Spleen (tissue), 11 donors: Measurements from ENCODE around the gene EPN2. TPM values are rescaled to one million over a fixed set of nuclear protein-coding genes. Genes with fewer than 3 reads are reported as not detected.

ENCODE experiments used
- DNase-seq: peaks from one replicate; pipeline ENCODE4 v3.0.0-alpha.2; 2020
- H3K27ac ChIP-seq, 8 donors: fragments of 200-600 bp; sonication (generic) in 7 of 8; 1 replicate in 4 of 8; 2 replicates in 4 of 8; pipeline versions ENCODE4 v1.5.0 to v1.8.0; 2016 to 2021; ENCODE audit warnings: inconsistent platforms in 4 of 8, mild to moderate bottlenecking in 4 of 8, moderate library complexity in 1 of 8
- H3K27me3 ChIP-seq, 7 donors: fragments of 200-600 bp; sonication (generic) in 6 of 7; replicated peaks in 1 of 7; 1 replicate in 4 of 7; 2 replicates in 3 of 7; pipeline versions ENCODE4 v1.5.0 to v1.8.0; 2016 to 2021; ENCODE audit warnings: inconsistent platforms in 3 of 7, mild to moderate bottlenecking in 1 of 7
- H3K36me3 ChIP-seq, 6 donors: fragments of 200-600 bp; sonication (generic) in 5 of 6; 1 replicate in 4 of 6; 2 replicates in 2 of 6; pipeline versions ENCODE4 v1.5.0 to v1.8.0; 2016 to 2021; ENCODE audit warnings: inconsistent platforms in 2 of 6
- H3K4me1 ChIP-seq, 6 donors: fragments of 200-600 bp; sonication (generic) in 5 of 6; 1 replicate in 3 of 6; 2 replicates in 3 of 6; pipeline versions ENCODE4 v1.5.0 to v1.8.0; 2016 to 2021; ENCODE audit warnings: inconsistent platforms in 3 of 6
- H3K4me3 ChIP-seq, 8 donors: fragments of 200-600 bp; sonication (generic) in 7 of 8; 1 replicate in 4 of 8; 2 replicates in 4 of 8; pipeline versions ENCODE4 v1.5.0 to v1.8.0; 2016 to 2021; ENCODE audit warnings: inconsistent platforms in 4 of 8, mild to moderate bottlenecking in 4 of 8, moderate library complexity in 2 of 8
- H3K9me3 ChIP-seq, 8 donors: fragments of 200-600 bp; sonication (generic) in 7 of 8; 1 replicate in 4 of 8; 2 replicates in 4 of 8; pipeline versions ENCODE4 v1.5.0 to v1.8.0; 2016 to 2021; ENCODE audit warnings: inconsistent platforms in 4 of 8
- CTCF ChIP-seq, 11 experiments: fragments of 200-600 bp in 7 of 11; fragments of 450-650 bp in 4 of 11; sonication (generic) in 4 of 11; IDR thresholded peaks in 8 of 11; conservative IDR thresholded peaks in 3 of 11; 1 replicate in 7 of 11; 2 replicates in 4 of 11; pipeline versions ENCODE4 v1.4.0 to v1.8.0; 2016 to 2021; ENCODE audit warnings: antibody characterized with exemption in 11 of 11, inconsistent platforms in 4 of 11, mild to moderate bottlenecking in 1 of 11
- POLR2A ChIP-seq, 3 donors: fragments of 450-650 bp; IDR thresholded peaks; one replicate each; pipeline ENCODE4 v1.5.1; 2017; ENCODE audit warnings: antibody characterized with exemption in 3 of 3, mild to moderate bottlenecking in 1 of 3
- POLR2AphosphoS5 ChIP-seq, 3 donors: sonication (generic); formaldehyde crosslinking; IDR thresholded peaks; one replicate each; pipeline ENCODE4 v1.5.1; 2017; ENCODE audit warnings: antibody characterized with exemption in 3 of 3
- WGBS, 5 donors: extraction: QIAGEN DNeasy Blood & Tissue Kit in 3 of 5; methylation state at CpG; one replicate each; pipeline versions ENCODE4 v1.1.5 to v1.1.7; 2013 to 2018; 5-methylcytosine and 5-hydroxymethylcytosine counted together
- intact Hi-C: fragments of 100-400 bp; cut with DNase I; formaldehyde crosslinking; loops from one replicate; pipeline ENCODE4 v1.15.0; 2023; ENCODE audit warnings: low total_unique reads
- polyA plus RNA-seq, 3 donors: library from polyadenylated mRNA; stranded (reverse); fragments of 200-250 nt; gene quantifications; one replicate each; pipeline ENCODE4 v1.2.1, GENCODE V29; 2013
- total RNA-seq, 7 donors: library from RNA; depleted of rRNA in 3 of 7; stranded (reverse); fragments of >200 nt in 3 of 7; fragmentation: NEBNext Ultra II Directional in 4 of 7; extraction: Animal tissue kit (Norgen Biotek cat#: 25700) in 4 of 7; gene quantifications; one replicate each; pipeline versions ENCODE4 v1.1.0 to v1.2.1, GENCODE V29; 2016 to 2021
- donor health status: healthy with polysubstance abuse.
- donor health status: DM: no; HTN: no; CAD: no; lungs with moderate emphysema.
- donor health status: DM: no; HTN: no; CAD: no.
- donor health status: Bipolar disorder and iron deficiency.
- donor health status: healthy.
- donor health status: DM: no; HTN: no; CAD: no.
- donor health status: DM: yes; HTN: yes; CAD: no.

Gene EPN2
- total and polyA plus RNA-seq, 10 donors = 5.4 to 59.6 (median 31.5) TPM

- intact Hi-C loops = no loop called here
- DNase-seq = peak; percentile 22
- H3K4me1 ChIP-seq = peaks cover 2 to 41% (median 21%) of the 10 kb centered on the region in 6 donors
- no peak overlapping the region for H3K27ac ChIP-seq
- no peaks in the 10 kb centered on the region for H3K36me3 ChIP-seq
- H3K9me3 ChIP-seq = no peaks in the 10 kb centered on the region
- TF ChIP-seq POLR2A (IDR thresholded peaks at IDR 0.05) = no peak
- peak in 1 of 3 donors; percentile 22 for TF ChIP-seq POLR2AphosphoS5 (IDR thresholded peaks at IDR 0.05)
- TF ChIP-seq CTCF (IDR thresholded peaks at IDR 0.05 in 8 of 11, conservative IDR thresholded peaks at IDR 0.05 in 3 of 11) = no peak
- H3K4me3 ChIP-seq = no peak overlapping the region
- WGBS, 5 donors = 65 to 85% (median 73%) methylated on average over 2 to 3 of the region's 3 CpGs
- no peaks in the 10 kb centered on the region for H3K27me3 ChIP-seq
Measured at GRCh38 chr17:19244781-19245180, 7.6 kb downstream of the EPN2 start.

- Histone ChIP-seq H3K36me3 (no peaks in the 10 kb centered on the region), H3K27ac (peak overlapping the region in 1 of 8 donors; percentile 2), H3K9me3 (no peaks in the 10 kb centered on the region), H3K4me1 (peaks cover 7 to 45% (median 24%) of the 10 kb centered on the region in 6 donors), H3K27me3 (no peaks in the 10 kb centered on the region), H3K4me3 (no peak overlapping the region)
- intact Hi-C loops = no loop called here
- DNase-seq = peak; percentile 9
- TF ChIP-seq CTCF (IDR thresholded peaks at IDR 0.05 in 8 of 11, conservative IDR thresholded peaks at IDR 0.05 in 3 of 11) (no peak), POLR2A (IDR thresholded peaks at IDR 0.05) (no peak), POLR2AphosphoS5 (IDR thresholded peaks at IDR 0.05) (no peak)
- 75 to 93% (median 88%) methylated on average over 3 of the region's 3 CpGs for WGBS, 5 donors
Measured at GRCh38 chr17:19247473-19247872, 10.3 kb downstream of the EPN2 start.

GRCh38 chr17:19248151-19248927 is 11.2 kb downstream of the EPN2 start:
- Histone ChIP-seq H3K27ac (peak overlapping the region in 4 of 8 donors; percentile 28 to 64 (median 41)), H3K9me3 (no peaks in the 10 kb centered on the region), H3K4me1 (peaks cover 7 to 40% (median 24%) of the 10 kb centered on the region in 6 donors), H3K4me3 (no peak overlapping the region), H3K27me3 (no peaks in the 10 kb centered on the region), H3K36me3 (no peaks in the 10 kb centered on the region)
- no peak for DNase-seq
- intact Hi-C loops = no loop called here
- WGBS, 5 donors = 65 to 73% (median 71%) methylated on average over 4 of the region's 4 CpGs
- no peak for TF ChIP-seq POLR2A (IDR thresholded peaks at IDR 0.05)

DNA sequence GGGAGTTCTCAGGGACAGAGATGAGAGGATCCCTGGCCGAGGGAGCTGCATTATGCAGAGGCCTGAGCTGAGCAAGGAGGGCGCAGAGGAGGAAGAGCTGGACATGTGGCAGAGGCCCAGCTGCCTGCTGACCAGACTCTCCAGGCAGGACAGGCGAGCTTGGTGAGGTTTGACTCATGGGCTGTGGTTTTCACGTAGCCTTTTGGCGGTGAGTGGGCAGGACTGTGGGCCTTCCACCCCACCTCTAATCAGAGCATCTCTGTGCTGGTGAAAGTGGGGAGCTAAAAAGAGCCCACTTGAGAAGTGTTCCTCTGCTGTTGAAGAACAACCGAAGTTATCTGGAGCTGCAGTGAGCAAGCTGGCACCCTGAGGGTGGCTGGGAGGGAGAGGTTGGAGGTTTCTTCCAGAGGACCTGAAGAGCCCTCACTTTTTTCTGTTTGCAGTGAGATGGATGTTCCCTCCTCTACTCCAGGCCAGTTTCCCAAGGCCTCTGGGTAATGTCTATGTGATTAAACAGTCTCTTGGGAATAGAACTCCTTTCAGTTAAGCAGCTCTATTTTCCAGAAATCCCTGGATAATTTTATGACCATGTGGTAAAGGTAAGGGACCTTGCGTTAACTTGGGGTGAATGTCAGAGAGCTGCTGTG is 11.9 kb downstream of the EPN2 start:
- DNase-seq = peak; percentile 74
- H3K27ac ChIP-seq = peak overlapping the region in 5 of 8 donors; percentile 28 to 64 (median 44)
- no peaks in the 10 kb centered on the region for H3K27me3 ChIP-seq
- no peaks in the 10 kb centered on the region for H3K36me3 ChIP-seq
- no peak for TF ChIP-seq POLR2AphosphoS5 (IDR thresholded peaks at IDR 0.05)
- TF ChIP-seq POLR2A (IDR thresholded peaks at IDR 0.05) = no peak
- no peak for TF ChIP-seq CTCF (IDR thresholded peaks at IDR 0.05 in 8 of 11, conservative IDR thresholded peaks at IDR 0.05 in 3 of 11)
- intact Hi-C loops = no loop called here
- H3K4me1 ChIP-seq = peaks cover 7 to 35% (median 24%) of the 10 kb centered on the region in 6 donors
- 67 to 86% (median 81%) methylated on average over 7 of the region's 7 CpGs for WGBS, 5 donors
- H3K9me3 ChIP-seq = no peaks in the 10 kb centered on the region
- no peak overlapping the region for H3K4me3 ChIP-seq
